ENCODE measurements around the gene LRMDA. TPM values are rescaled to one million over a fixed set of nuclear protein-coding genes. Genes with fewer than 3 reads are reported as not detected.

LRMDA gene
- total and polyA plus RNA-seq, 2 donors from 2014 or later: 23.2 to 48.6 TPM

- Histone ChIP-seq H3K9ac (ENCODE audit: low read length in 3 of 3) (no peak overlapping the region), H3K4me1 (ENCODE audit: control insufficient read depth in 2 of 3, insufficient read depth in 2 of 3, low read depth in 1 of 3, low read length in 3 of 3) (peaks cover 4 to 10% (median 4%) of the 10 kb centered on the region in 3 donors), H3K9me3 (ENCODE audit: control insufficient read depth in 2 of 3, insufficient read depth in 1 of 3, low read length in 3 of 3) (no peaks in the 10 kb centered on the region), H3K36me3 (ENCODE audit: control insufficient read depth in 2 of 3, insufficient read depth in 3 of 3, low read length in 3 of 3) (no peaks in the 10 kb centered on the region), H3K27me3 (ENCODE audit: control insufficient read depth, insufficient read depth, low read length) (no peaks in the 10 kb centered on the region), H3K4me3 (ENCODE audit: low read length in 3 of 3) (no peak overlapping the region), H3K27ac (ENCODE audit: low read depth in 2 of 2, low read length in 2 of 2) (no peak overlapping the region)
- DNase-seq (no peak), FAIRE-seq (no peak)
- no peak for TF ChIP-seq CTCF (IDR thresholded peaks at IDR 0.05; ENCODE audit: borderline replicate concordance, extremely low read depth, insufficient read depth)
- intact Hi-C loops (cut with DNase I): no loop called here
Observed at GRCh38 chr10:75643944-75644692, 212.7 kb downstream of the LRMDA start.

- FAIRE-seq: no peak
- no peaks in the 10 kb centered on the region for H3K9me3 ChIP-seq (ENCODE audit: control insufficient read depth in 2 of 3, insufficient read depth in 1 of 3, low read length in 3 of 3)
- H3K4me1 ChIP-seq (ENCODE audit: control insufficient read depth in 2 of 3, insufficient read depth in 2 of 3, low read depth in 1 of 3, low read length in 3 of 3): peaks cover 4 to 10% (median 4%) of the 10 kb centered on the region in 3 donors
- no peak overlapping the region for H3K4me3 ChIP-seq (ENCODE audit: low read length in 3 of 3)
- H3K27me3 ChIP-seq (ENCODE audit: control insufficient read depth, insufficient read depth, low read length): no peaks in the 10 kb centered on the region
- no peak for TF ChIP-seq CTCF (IDR thresholded peaks at IDR 0.05; ENCODE audit: borderline replicate concordance, extremely low read depth, insufficient read depth)
- H3K9ac ChIP-seq (ENCODE audit: low read length in 3 of 3): no peak overlapping the region
- H3K27ac ChIP-seq (ENCODE audit: low read depth in 2 of 2, low read length in 2 of 2): no peak overlapping the region
- no peak for DNase-seq
- intact Hi-C loops (cut with DNase I): no loop called here
- H3K36me3 ChIP-seq (ENCODE audit: control insufficient read depth in 2 of 3, insufficient read depth in 3 of 3, low read length in 3 of 3): no peaks in the 10 kb centered on the region
Observed at GRCh38 chr10:75645704-75646103, 214.3 kb downstream of the LRMDA start.

- no peak for FAIRE-seq
- no peak for DNase-seq
- intact Hi-C loops (cut with DNase I): no loop called here
- Histone ChIP-seq H3K27ac (ENCODE audit: low read depth in 2 of 2, low read length in 2 of 2) (no peak overlapping the region), H3K9me3 (ENCODE audit: control insufficient read depth in 2 of 3, insufficient read depth in 1 of 3, low read length in 3 of 3) (no peaks in the 10 kb centered on the region), H3K9ac (ENCODE audit: low read length in 3 of 3) (no peak overlapping the region), H3K27me3 (ENCODE audit: control insufficient read depth, insufficient read depth, low read length) (no peaks in the 10 kb centered on the region), H3K36me3 (ENCODE audit: control insufficient read depth in 2 of 3, insufficient read depth in 3 of 3, low read length in 3 of 3) (no peaks in the 10 kb centered on the region), H3K4me3 (ENCODE audit: low read length in 3 of 3) (no peak overlapping the region), H3K4me1 (ENCODE audit: control insufficient read depth in 2 of 3, insufficient read depth in 2 of 3, low read depth in 1 of 3, low read length in 3 of 3) (peaks cover 2 to 10% (median 4%) of the 10 kb centered on the region in 3 donors)
- no peak for TF ChIP-seq CTCF (IDR thresholded peaks at IDR 0.05; ENCODE audit: borderline replicate concordance, extremely low read depth, insufficient read depth)
Observed at GRCh38 chr10:75646218-75646915, 214.9 kb downstream of the LRMDA start.
